HepG2 (cell line): ENCODE measurements around the gene MDP1. TPM values are rescaled to one million over a fixed set of nuclear protein-coding genes. Genes with fewer than 3 reads are reported as not detected.

ENCODE experiments used
- AGO1 ChIP-seq: fragments of 200-400 bp; formaldehyde crosslinking; IDR thresholded peaks from 2 replicates; pipeline ENCODE4 v1.6.1; 2017; ENCODE audit warnings: mild to moderate bottlenecking, low read depth, low read length, moderate library complexity; ENCODE audit not compliant: poor library complexity, severe bottlenecking
- HNRNPUL1 ChIP-seq: fragments of 200-400 bp; formaldehyde crosslinking; IDR thresholded peaks from 2 replicates; pipeline ENCODE4 v1.6.1; 2017; ENCODE audit warnings: low read depth, mild to moderate bottlenecking, low read length, moderate library complexity
- HOXA5 ChIP-seq: sonication (generic); formaldehyde crosslinking; IDR thresholded peaks from 2 replicates; pipeline ENCODE4 v1.4.0; 2020; ENCODE audit warnings: missing genetic modification reagents
- HOXD1 ChIP-seq: sonication (generic); formaldehyde crosslinking; IDR thresholded peaks from 2 replicates; pipeline ENCODE4 v1.5.0; 2020; ENCODE audit warnings: missing genetic modification reagents
- ISL2 ChIP-seq: sonication (generic); formaldehyde crosslinking; IDR thresholded peaks from 2 replicates; pipeline ENCODE4 v1.5.0; 2020; ENCODE audit warnings: missing genetic modification reagents
- KDM3A ChIP-seq: IDR thresholded peaks from 2 replicates; pipeline ENCODE4 v1.6.1; 2018; ENCODE audit warnings: low read depth, missing compliant biosample characterization
- MAFF ChIP-seq: IDR thresholded peaks from 2 replicates; pipeline ENCODE4 v1.6.1; 2011; ENCODE audit warnings: low read depth, low read length, improper control_type of control experiment
- RFXANK ChIP-seq: IDR thresholded peaks from 2 replicates; pipeline ENCODE4 v1.6.1; 2016
- TEAD2 ChIP-seq: sonication (generic); formaldehyde crosslinking; IDR thresholded peaks from 2 replicates; pipeline ENCODE4 v1.9.0; 2021; ENCODE audit warnings: missing genetic modification reagents
- USF2 ChIP-seq, 2 experiments: sonication (generic) in 1 of 2; formaldehyde crosslinking in 1 of 2; IDR thresholded peaks; 2 replicates each; pipeline versions ENCODE4 v1.5.1 to v1.6.1; 2011 to 2020; ENCODE audit warnings: borderline replicate concordance in 1 of 2, low read depth in 1 of 2, low read length in 1 of 2, mild to moderate bottlenecking in 1 of 2, missing genetic modification reagents in 1 of 2, moderate library complexity in 1 of 2
- ZNF280D ChIP-seq: sonication (generic); formaldehyde crosslinking; IDR thresholded peaks from 2 replicates; pipeline ENCODE4 v1.5.1; 2020; ENCODE audit warnings: mild to moderate bottlenecking, missing genetic modification reagents
- ZNF503 ChIP-seq: sonication (generic); formaldehyde crosslinking; IDR thresholded peaks from 2 replicates; pipeline ENCODE4 v1.4.0; 2020; ENCODE audit warnings: missing genetic modification reagents
- ZNF615 ChIP-seq: sonication (generic); formaldehyde crosslinking; IDR thresholded peaks from 2 replicates; pipeline ENCODE4 v1.5.0; 2020; ENCODE audit warnings: mild to moderate bottlenecking, missing genetic modification reagents, borderline replicate concordance
- ZNF646 ChIP-seq: sonication (generic); formaldehyde crosslinking; IDR thresholded peaks from 2 replicates; pipeline ENCODE4 v1.9.0; 2021; ENCODE audit warnings: mild to moderate bottlenecking, missing genetic modification reagents
- ZNF891 ChIP-seq: sonication (generic); formaldehyde crosslinking; IDR thresholded peaks from 2 replicates; pipeline ENCODE4 v1.5.0; 2020; ENCODE audit warnings: mild to moderate bottlenecking, missing genetic modification reagents
- polyA plus RNA-seq, 8 experiments: library from polyadenylated mRNA; depleted of rRNA in 3 of 8; stranded (reverse) in 7 of 8; unstranded in 1 of 8; fragments of >200 nt; fragmentation: Illumina TruSeq in 4 of 8; extraction: Trizol in 4 of 8; gene quantifications; 2 replicates each; pipeline versions ENCODE4 v1.2.1 to v1.2.3, GENCODE V29; 2011 to 2016; ENCODE audit warnings: low read depth in 4 of 8, missing spikeins in 1 of 8, mixed read lengths in 1 of 8; ENCODE audit not compliant: insufficient read depth in 1 of 8
- total RNA-seq, 5 experiments: library from RNA; depleted of rRNA; stranded (reverse); fragments of >200 nt; fragmentation: Illumina TruSeq; extraction: Trizol; gene quantifications; 2 replicates each; pipeline ENCODE4 v1.2.3, GENCODE V29; 2016; ENCODE audit warnings: low read depth in 1 of 5

Gene MDP1
- total and polyA plus RNA-seq, 2 of the 13 experiments (the other 11 are each of a cell fraction or from before 2014, with no cell fraction given), result 44.1 to 48.7 TPM

- TF ChIP-seq ZNF646 (CRISPR knock-in tag) (no peak; the same call in none of the 2 replicates), RFXANK (CRISPR knock-in tag) (peak; percentile 93; the same call in 1 of the 2 replicates), ISL2 (CRISPR knock-in tag) (peak; percentile 96), ZNF891 (CRISPR knock-in tag) (peak; percentile 99), HOXD1 (CRISPR knock-in tag) (peak; percentile 96), ZNF280D (CRISPR knock-in tag) (peak; percentile 96), KDM3A (peak; percentile 98), ZNF503 (CRISPR knock-in tag) (peak; percentile 96), ZNF615 (no peak), HNRNPUL1 (no peak), HOXA5 (CRISPR knock-in tag) (peak; percentile 99), MAFF (no peak), AGO1 (peak; percentile 97), TEAD2 (CRISPR knock-in tag) (no peak), USF2 (IDR thresholded peaks at IDR 0.05; ENCODE audit: low read depth, low read length) (peak; percentile 89), USF2 (CRISPR knock-in tag; IDR thresholded peaks at IDR 0.05; ENCODE audit: borderline replicate concordance) (peak; percentile 94)
These were observed 27.4 kb downstream of the MDP1 start, which contains the start of gene IPO4 (continued) for GRCh38 chr14:24188251-24189058.
